Panc1 (cell line): ENCODE results near the gene CUL1. TPM values are rescaled to one million over a fixed set of nuclear protein-coding genes. Genes with fewer than 3 reads are reported as not detected.

Experiments used
- ATAC-seq: fragments of 200-7000 bp; cut with Tn5 transposase; 2 replicates; pipeline ENCODE4 v1.9.1; 2020; ENCODE audit warnings: mild to moderate bottlenecking, moderate library complexity
- BruUV-seq: library from RNA; stranded (reverse); fragments of 400-500 nt; replicated peaks from 2 replicates; lab custom pipeline; 2021; lab: Mats Ljungman, UMichigan
- CTCF ChIA-PET: fragments of 300-600 bp; sonication (Branson Sonifier 250); formaldehyde crosslinking; loops from one replicate; lab custom pipeline; 2022; ENCODE audit warnings: antibody characterized with exemption; lab: Charles Lee
- POLR2A ChIA-PET: fragments of 300-600 bp; sonication (Branson Sonifier 250); formaldehyde crosslinking; loops from one replicate; lab custom pipeline; 2022; ENCODE audit warnings: antibody characterized with exemption; lab: Charles Lee
- DNase-seq: peaks from one replicate; pipeline ENCODE4 v3.0.0-alpha.2; 2010; ENCODE audit warnings: low read depth, low spot score
- H3K27ac ChIP-seq: 2 replicates; pipeline ENCODE4 v1.5.1; 2011; ENCODE audit warnings: mild to moderate bottlenecking, low read length, inconsistent platforms
- H3K27me3 ChIP-seq: fragments of 200-500 bp; sonication (Bioruptor generic); 2 replicates; pipeline ENCODE4 v1.6.0; 2014; ENCODE audit warnings: low read length, inconsistent platforms; ENCODE audit not compliant: control insufficient read depth, insufficient read depth
- H3K36me3 ChIP-seq: fragments of 200-500 bp; sonication (Bioruptor generic); 2 replicates; pipeline ENCODE4 v1.5.1; 2014; ENCODE audit warnings: inconsistent platforms, mild to moderate bottlenecking, low read length, moderate library complexity; ENCODE audit not compliant: control insufficient read depth, insufficient read depth
- H3K4me1 ChIP-seq: 2 replicates; pipeline ENCODE4 v1.5.1; 2011; ENCODE audit warnings: inconsistent platforms, mild to moderate bottlenecking, low read length, moderate library complexity; ENCODE audit not compliant: control insufficient read depth, insufficient read depth
- H3K4me3 ChIP-seq, 2 experiments: 2 replicates each; pipeline ENCODE4 v1.5.1; 2011 to 2012; ENCODE audit warnings: low read depth in 2 of 2, low read length in 2 of 2, mild to moderate bottlenecking in 2 of 2, inconsistent platforms in 1 of 2, moderate library complexity in 1 of 2
- H3K9me3 ChIP-seq: fragments of 200-500 bp; sonication (Bioruptor generic); 2 replicates; pipeline ENCODE4 v1.5.1; 2014; ENCODE audit warnings: low read depth, mild to moderate bottlenecking, inconsistent platforms, low read length, moderate library complexity; ENCODE audit not compliant: control insufficient read depth, insufficient read depth
- CTCF ChIP-seq: fragments of 450-650 bp; IDR thresholded peaks from 2 replicates; pipeline ENCODE4 v1.5.1; 2017; ENCODE audit warnings: mild to moderate bottlenecking
- POLR2AphosphoS5 ChIP-seq: IDR thresholded peaks from 2 replicates; pipeline ENCODE4 v1.6.1; 2012; ENCODE audit warnings: mild to moderate bottlenecking, low read depth, low read length, moderate library complexity
- REST ChIP-seq, 2 experiments: IDR thresholded peaks; 2 replicates each; pipeline ENCODE4 v1.6.1; 2011 to 2012; ENCODE audit warnings: low read depth in 2 of 2, control low read depth in 1 of 2, low read length in 1 of 2, mild to moderate bottlenecking in 1 of 2, moderate library complexity in 1 of 2; ENCODE audit not compliant: insufficient read depth in 1 of 2
- SIN3A ChIP-seq: IDR thresholded peaks from 2 replicates; pipeline ENCODE4 v1.6.1; 2012; ENCODE audit warnings: low read depth, mild to moderate bottlenecking, low read length, moderate library complexity, borderline replicate concordance; ENCODE audit not compliant: insufficient read depth
- TCF7L2 ChIP-seq: IDR thresholded peaks from 2 replicates; pipeline ENCODE4 v1.6.1; 2011; ENCODE audit warnings: mild to moderate bottlenecking, low read depth, low read length, inconsistent platforms
- in situ Hi-C: cut with HindIII; loops from 2 replicates; pipeline ENCODE4 v1.10.0; 2016; ENCODE audit warnings: low sequenced_read_pairs, low pct_unique_long_range_greater_than_20kb
- intact Hi-C: fragments of 100-400 bp; cut with micrococcal nuclease; formaldehyde crosslinking; loops from one replicate; pipeline ENCODE4 v1.10.0; 2022; ENCODE audit not compliant: unreplicated experiment
- total RNA-seq: library from RNA; stranded (reverse); gene quantifications from one replicate; pipeline ENCODE4 v1.2.1, GENCODE V29; 2021; ENCODE audit not compliant: unreplicated experiment

Gene CUL1
- total RNA-seq, 1 experiment from 2014 or later, result 60.6 TPM

- intact Hi-C loops, result no loop called here
- Histone ChIP-seq H3K4me3 (no peak overlapping the region), H3K4me1 (peaks cover 9% of the 10 kb centered on the region; the same call in 1 of the 2 replicates), H3K27me3 (no peaks in the 10 kb centered on the region), H3K9me3 (no peaks in the 10 kb centered on the region), H3K36me3 (no peaks in the 10 kb centered on the region; the same call in 1 of the 2 replicates), H3K27ac (no peak overlapping the region)
- no peak for ATAC-seq
- POLR2A ChIA-PET, result no interaction called here
- CTCF ChIA-PET, result no interaction called here
- in situ Hi-C loops, result no loop called here
- DNase-seq, result no peak
- BruUV-seq, result no TSS peak
- no peak for TF ChIP-seq TCF7L2
Measured at GRCh38 chr7:148694631-148695030, 4.1 kb upstream of the CUL1 start.

GRCh38 chr7:148695953-148696352 is 2.8 kb upstream of the CUL1 start:
- Histone ChIP-seq H3K4me3 (no peak overlapping the region), H3K9me3 (no peaks in the 10 kb centered on the region), H3K27me3 (no peaks in the 10 kb centered on the region), H3K4me1 (peaks cover 15% of the 10 kb centered on the region), H3K27ac (no peak overlapping the region), H3K36me3 (peaks cover 2% of the 10 kb centered on the region; the same call in 1 of the 2 replicates)
- ChIA-PET CTCF (no interaction called here), POLR2A (no interaction called here)
- in situ Hi-C loops (no loop called here), intact Hi-C loops (no loop called here)
- TF ChIP-seq TCF7L2, result no peak
- TF ChIP-seq CTCF, result no peak
- TF ChIP-seq REST (IDR thresholded peaks at IDR 0.05; ENCODE audit: insufficient read depth in 1 of 2, low read depth in 2 of 2, low read length in 1 of 2), result no peak
- no peak for TF ChIP-seq SIN3A
- no peak for TF ChIP-seq POLR2AphosphoS5
- ATAC-seq, result no peak
- no TSS peak for BruUV-seq
- DNase-seq, result no peak

- Histone ChIP-seq H3K36me3 (peaks cover 2% of the 10 kb centered on the region; the same call in 1 of the 2 replicates), H3K27me3 (no peaks in the 10 kb centered on the region), H3K4me1 (peaks cover 23% of the 10 kb centered on the region), H3K4me3 (no peak overlapping the region), H3K9me3 (no peaks in the 10 kb centered on the region), H3K27ac (no peak overlapping the region)
- in situ Hi-C loops (no loop called here), intact Hi-C loops (no loop called here)
- no peak for ATAC-seq
- ChIA-PET POLR2A (no interaction called here), CTCF (no interaction called here)
- DNase-seq, result no peak
- no peak for TF ChIP-seq SIN3A
- TF ChIP-seq TCF7L2, result no peak
- no peak for TF ChIP-seq CTCF
- no peak for TF ChIP-seq POLR2AphosphoS5
- TF ChIP-seq REST (IDR thresholded peaks at IDR 0.05; ENCODE audit: insufficient read depth in 1 of 2, low read depth in 2 of 2, low read length in 1 of 2), result no peak
- BruUV-seq, result no TSS peak
Measured at GRCh38 chr7:148696787-148697186, 1.9 kb upstream of the CUL1 start.
